ENCODE data around the gene C6orf52. TPM values are rescaled to one million over a fixed set of nuclear protein-coding genes. Genes with fewer than 3 reads are reported as not detected.
A peak's percentile ranks its signal among the peaks of the same experiment; 100 is the strongest.
"Not testable (repeated sequence)": the region's sequence is repeated elsewhere in the genome, so short reads cannot be mapped to it uniquely, and the experiment has no call there.

C6orf52 gene
- total RNA-seq (2014; rRNA removed; shearing (Covaris generic)): 0.26 and 4.6 TPM in 2 replicates

DNA sequence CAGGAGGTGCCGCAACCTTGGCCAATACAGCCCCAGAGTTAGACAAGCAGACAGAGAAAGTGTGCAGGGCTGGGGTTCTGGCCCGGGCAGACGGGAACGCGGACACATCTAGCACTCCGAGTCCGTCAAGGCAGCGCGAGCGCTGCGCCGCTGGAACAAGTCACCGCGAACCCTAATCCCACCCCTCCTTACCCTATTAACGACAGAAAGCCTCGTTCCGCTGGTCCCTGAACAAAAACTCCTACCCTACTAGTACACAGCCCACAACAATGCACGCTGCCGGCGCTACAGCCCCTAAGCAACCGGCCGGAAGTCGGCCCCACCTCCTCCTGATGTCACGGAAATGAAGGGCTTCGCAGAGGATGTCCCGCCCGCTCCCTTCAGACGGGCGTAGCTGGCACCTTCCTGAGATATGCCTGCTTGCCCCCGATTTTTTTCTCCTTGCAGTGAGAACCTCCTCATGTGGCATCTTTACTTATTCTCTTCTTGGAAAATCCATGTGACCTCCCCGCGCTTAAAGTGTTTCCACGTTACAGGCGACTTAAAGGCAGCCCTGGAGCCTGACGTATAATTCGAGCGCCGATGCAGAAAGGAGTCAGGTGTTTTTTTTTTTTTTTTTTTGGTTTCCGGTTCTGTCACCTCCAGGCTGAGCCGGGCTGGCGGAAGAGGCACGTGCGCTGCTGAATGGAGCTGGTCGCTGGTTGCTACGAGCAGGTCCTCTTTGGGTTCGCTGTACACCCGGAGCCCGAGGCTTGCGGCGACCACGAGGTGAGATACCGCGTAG is at the start of gene C6orf52, which contains the start of gene PAK1IP1:
Gene C6orf52, minus strand, starts transcription at position 315 of the 784 bp plus-strand sequence. CDS start 7,066 bp downstream, outside the sequence.
Gene PAK1IP1, plus strand, starts transcription at position 671 of the 784 bp plus-strand sequence. Its CDS starts 14 bp downstream, at position 685.
- peak within 1 kb of the TSS; percentile 98 for H3K4me3 ChIP-seq (ENCODE audit: insufficient read depth, low read depth, low read length)
- H3K36me3 ChIP-seq (replicated peaks; ENCODE audit: control insufficient read depth, insufficient read depth, low read length): peaks cover 16% of the 10 kb centered on the region
- DNase-seq: peak; percentile 91
- H3K27me3 ChIP-seq (ENCODE audit: control insufficient read depth, insufficient read depth, low read length): no peaks in the 10 kb centered on the region

DNA sequence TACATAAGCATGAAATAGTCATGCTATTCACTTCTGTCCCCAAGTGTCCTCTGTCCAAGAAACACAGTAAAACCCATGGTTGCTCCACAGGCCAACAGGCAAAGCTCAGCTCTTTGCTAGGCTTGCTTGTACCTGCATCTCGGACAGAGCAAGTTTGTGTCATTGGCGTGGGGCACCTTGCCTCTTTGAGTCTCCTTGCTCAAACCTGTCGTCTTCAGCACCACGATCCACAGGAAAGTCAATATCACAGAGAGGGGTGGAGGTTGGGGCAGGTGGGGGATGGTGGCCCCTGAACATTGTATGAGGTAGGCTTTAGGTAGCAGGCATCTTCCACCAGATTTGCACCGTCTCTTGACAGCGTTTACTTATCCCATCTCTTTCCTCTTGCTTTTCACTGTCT is 49.1 kb upstream of the C6orf52 start:
- no peaks in the 10 kb centered on the region; the same call in 1 of the 2 replicates for H3K36me3 ChIP-seq (replicated peaks; ENCODE audit: control insufficient read depth, insufficient read depth, low read length)
- DNase-seq: peak; percentile 15

DNA sequence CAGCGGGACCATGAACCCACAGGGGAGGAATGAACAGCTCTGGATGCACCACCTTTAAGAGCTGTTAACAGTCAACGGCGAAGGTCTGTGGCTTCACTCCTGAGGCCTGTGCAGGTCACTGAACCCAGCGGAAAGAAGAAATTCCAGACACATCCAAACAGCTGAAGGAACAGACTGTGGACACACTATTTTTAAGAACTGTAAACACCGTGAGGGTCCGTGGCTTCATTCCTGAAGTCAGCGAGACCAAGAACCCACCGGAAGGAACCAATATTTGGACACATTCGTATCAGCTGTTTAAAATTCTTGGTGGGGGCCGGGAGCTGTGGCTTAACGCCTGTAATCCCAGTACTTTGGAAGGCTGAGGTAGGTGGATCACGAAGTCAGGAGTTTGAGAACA is 47.8 kb upstream of the C6orf52 start:
- DNase-seq: no peak
- Histone ChIP-seq H3K27me3 (ENCODE audit: control insufficient read depth, insufficient read depth, low read length) (no peaks in the 10 kb centered on the region), H3K36me3 (replicated peaks; ENCODE audit: control insufficient read depth, insufficient read depth, low read length) (no peaks in the 10 kb centered on the region; the same call in 1 of the 2 replicates), H3K4me3 (ENCODE audit: insufficient read depth, low read depth, low read length) (no peak overlapping the region)

More for the DNA sequence above, 49.1 kb upstream of the C6orf52 start:
- H3K4me3 ChIP-seq (ENCODE audit: insufficient read depth, low read depth, low read length): no peak overlapping the region
- H3K27me3 ChIP-seq (ENCODE audit: control insufficient read depth, insufficient read depth, low read length): no peaks in the 10 kb centered on the region

DNA sequence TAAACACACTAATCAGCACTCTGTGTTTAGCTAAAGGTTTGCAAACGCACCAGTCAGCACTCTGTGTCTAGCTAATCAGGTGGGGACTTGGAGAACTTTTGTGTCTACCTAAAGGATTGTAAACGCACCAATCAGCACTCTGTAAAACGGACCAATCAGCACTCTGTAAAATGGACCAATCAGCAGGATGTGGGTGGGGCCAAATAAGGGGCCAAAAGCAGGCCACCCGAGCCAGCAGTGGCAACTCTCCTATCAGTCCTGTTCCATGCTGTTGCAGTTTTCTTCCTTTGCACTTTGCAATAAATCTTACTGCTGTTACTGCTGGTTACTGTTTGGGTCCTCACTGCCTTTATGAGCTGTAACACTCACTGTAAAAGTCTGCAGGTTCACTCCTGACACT is 47.2 kb upstream of the C6orf52 start:
- not testable (repeated sequence) for H3K4me3 ChIP-seq (ENCODE audit: insufficient read depth, low read depth, low read length); DNase-seq; H3K27me3 ChIP-seq (ENCODE audit: control insufficient read depth, insufficient read depth, low read length); H3K36me3 ChIP-seq (replicated peaks; ENCODE audit: control insufficient read depth, insufficient read depth, low read length)

DNA sequence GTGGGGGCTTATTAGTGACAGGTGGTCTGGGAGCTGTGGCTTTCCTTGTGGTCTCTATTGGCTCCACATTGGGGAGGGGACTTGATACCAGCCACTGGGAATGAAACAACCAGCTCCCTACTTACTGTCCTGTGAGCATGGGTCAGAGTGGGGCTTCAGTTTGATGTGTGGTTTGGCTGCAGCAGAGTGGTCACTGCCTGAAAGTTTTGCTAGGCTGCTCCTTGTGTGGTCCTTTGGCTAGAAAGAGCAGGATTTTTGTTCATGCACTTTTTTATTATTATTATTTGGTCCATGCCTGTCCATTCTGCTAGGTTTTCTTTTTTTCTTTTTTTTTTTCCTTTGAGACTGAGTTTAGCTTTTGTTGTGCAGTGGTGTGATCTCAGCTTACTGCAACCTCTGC is 45.6 kb upstream of the C6orf52 start:
- Histone ChIP-seq H3K36me3 (replicated peaks; ENCODE audit: control insufficient read depth, insufficient read depth, low read length) (no peaks in the 10 kb centered on the region; the same call in 1 of the 2 replicates), H3K4me3 (ENCODE audit: insufficient read depth, low read depth, low read length) (no peak overlapping the region), H3K27me3 (ENCODE audit: control insufficient read depth, insufficient read depth, low read length) (no peaks in the 10 kb centered on the region)
- DNase-seq: no peak

DNA sequence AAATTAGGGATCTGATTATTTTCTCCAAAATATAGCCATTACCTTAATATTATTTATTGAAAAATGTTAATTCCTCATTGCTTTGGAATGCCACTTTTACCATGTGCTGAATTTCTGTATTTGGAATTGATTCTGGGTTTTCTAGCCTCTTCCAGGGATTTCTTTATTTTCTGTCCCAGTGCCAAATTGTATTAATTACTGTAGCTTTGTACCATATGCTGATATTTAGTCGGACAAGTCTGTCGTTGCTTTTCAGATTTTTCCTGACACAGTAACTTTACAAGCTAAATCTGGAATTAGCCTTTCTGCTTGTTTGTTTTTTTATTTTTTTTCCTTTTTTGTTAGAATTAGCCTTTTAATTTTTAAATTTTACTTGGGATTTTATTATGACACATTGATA is 42.3 kb upstream of the C6orf52 start:
- Histone ChIP-seq H3K36me3 (replicated peaks; ENCODE audit: control insufficient read depth, insufficient read depth, low read length) (no peaks in the 10 kb centered on the region; the same call in 1 of the 2 replicates), H3K4me3 (ENCODE audit: insufficient read depth, low read depth, low read length) (no peak overlapping the region), H3K27me3 (ENCODE audit: control insufficient read depth, insufficient read depth, low read length) (no peaks in the 10 kb centered on the region)
- DNase-seq: no peak

DNA sequence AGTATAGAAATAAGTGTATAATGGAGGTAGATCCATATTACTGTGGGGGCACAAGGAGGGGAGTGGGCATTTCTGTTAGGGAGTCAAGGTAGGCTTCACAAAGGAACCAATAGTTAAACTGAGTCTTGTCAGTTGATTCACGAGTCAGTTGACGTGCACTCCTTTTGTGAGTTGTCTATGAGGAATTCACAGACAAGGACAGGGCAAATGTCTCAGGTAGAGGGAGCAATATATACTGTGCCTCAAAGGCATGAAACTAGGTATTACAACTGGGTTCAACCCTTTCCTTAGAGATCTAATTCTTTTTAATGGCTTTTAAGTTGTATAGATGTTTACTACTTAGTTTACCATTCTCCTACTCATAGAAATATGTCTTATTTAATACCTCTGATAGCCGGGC is 39.4 kb upstream of the C6orf52 start:
- no peak for DNase-seq
- Histone ChIP-seq H3K27me3 (ENCODE audit: control insufficient read depth, insufficient read depth, low read length) (no peaks in the 10 kb centered on the region), H3K36me3 (replicated peaks; ENCODE audit: control insufficient read depth, insufficient read depth, low read length) (peaks cover 7% of the 10 kb centered on the region), H3K4me3 (ENCODE audit: insufficient read depth, low read depth, low read length) (no peak overlapping the region)

DNA sequence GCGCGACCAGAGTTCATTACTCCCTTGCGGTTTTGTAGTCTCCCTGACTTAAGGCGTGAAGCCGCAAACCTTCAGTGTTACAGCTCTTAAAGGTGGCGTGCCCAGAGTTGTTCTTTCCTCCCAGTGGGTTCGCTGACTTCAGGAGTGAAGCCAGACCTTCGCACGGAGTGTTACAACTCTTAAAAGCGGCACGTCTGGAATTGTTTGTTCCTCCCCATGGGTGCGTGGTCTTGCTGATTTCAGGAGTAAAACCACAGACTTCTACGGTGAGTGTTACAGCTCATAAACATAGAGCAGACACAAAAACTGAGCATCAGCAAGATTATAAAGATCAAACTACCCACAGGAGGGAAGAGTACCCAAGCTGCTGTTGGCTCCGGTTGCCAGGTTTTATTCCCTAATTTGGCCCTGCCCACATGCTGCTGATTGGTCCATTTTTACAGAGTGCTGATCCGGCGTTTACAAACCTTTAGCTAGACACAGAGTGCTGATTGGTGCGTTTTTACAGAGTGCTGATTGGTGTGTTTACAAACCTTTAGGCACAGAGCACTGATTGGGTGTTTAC is 38.8 kb upstream of the C6orf52 start:
- peak; percentile 20 for DNase-seq
- Histone ChIP-seq H3K27me3 (ENCODE audit: control insufficient read depth, insufficient read depth, low read length) (no peaks in the 10 kb centered on the region), H3K4me3 (ENCODE audit: insufficient read depth, low read depth, low read length) (no peak overlapping the region), H3K36me3 (replicated peaks; ENCODE audit: control insufficient read depth, insufficient read depth, low read length) (peaks cover 10% of the 10 kb centered on the region)

DNA sequence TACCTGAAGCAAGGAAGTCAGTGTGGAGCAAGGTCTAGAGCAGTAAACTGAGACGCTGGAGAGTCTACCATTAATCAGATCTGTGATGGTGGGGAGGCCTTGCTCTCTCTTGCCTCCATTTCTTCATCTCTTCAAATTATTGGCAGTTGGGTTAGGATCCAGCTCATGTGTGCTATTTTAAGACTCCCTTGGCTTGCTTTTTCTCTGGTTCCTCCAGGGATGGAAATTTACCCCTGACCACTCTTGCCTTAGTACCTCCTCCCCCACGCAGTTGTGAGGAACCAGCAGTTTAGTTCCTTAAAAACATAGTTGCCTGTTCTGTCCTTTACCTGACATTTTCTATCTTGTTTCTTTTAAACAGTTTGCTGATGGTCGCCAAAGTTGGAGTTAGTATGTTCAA is 35.8 kb upstream of the C6orf52 start:
- no peaks in the 10 kb centered on the region for H3K27me3 ChIP-seq (ENCODE audit: control insufficient read depth, insufficient read depth, low read length)
- DNase-seq: no peak
- no peak overlapping the region for H3K4me3 ChIP-seq (ENCODE audit: insufficient read depth, low read depth, low read length)
- H3K36me3 ChIP-seq (replicated peaks; ENCODE audit: control insufficient read depth, insufficient read depth, low read length): peaks cover 19% of the 10 kb centered on the region

DNA sequence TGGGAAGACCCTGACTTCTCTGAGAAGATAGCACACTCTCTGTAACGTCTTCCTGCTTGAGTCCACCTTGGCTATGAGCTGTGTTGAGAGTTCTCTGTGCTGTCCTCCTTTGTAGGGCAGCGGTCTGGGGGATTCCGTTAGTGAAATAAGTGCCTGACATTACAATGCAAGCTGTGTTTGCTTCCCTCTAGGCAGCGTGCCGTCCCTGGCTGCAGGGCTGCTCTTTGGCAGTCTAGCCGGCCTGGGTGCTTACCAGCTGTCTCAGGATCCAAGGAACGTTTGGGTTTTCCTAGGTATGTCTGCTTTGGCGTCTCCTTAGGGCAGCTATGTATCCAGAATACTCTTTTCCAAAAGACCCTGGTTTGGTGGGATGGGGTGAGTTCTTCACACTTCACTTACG is 31.3 kb upstream of the C6orf52 start:
- no peaks in the 10 kb centered on the region for H3K27me3 ChIP-seq (ENCODE audit: control insufficient read depth, insufficient read depth, low read length)
- H3K4me3 ChIP-seq (ENCODE audit: insufficient read depth, low read depth, low read length): no peak overlapping the region
- DNase-seq: no peak
- peaks cover 22% of the 10 kb centered on the region for H3K36me3 ChIP-seq (replicated peaks; ENCODE audit: control insufficient read depth, insufficient read depth, low read length)

DNA sequence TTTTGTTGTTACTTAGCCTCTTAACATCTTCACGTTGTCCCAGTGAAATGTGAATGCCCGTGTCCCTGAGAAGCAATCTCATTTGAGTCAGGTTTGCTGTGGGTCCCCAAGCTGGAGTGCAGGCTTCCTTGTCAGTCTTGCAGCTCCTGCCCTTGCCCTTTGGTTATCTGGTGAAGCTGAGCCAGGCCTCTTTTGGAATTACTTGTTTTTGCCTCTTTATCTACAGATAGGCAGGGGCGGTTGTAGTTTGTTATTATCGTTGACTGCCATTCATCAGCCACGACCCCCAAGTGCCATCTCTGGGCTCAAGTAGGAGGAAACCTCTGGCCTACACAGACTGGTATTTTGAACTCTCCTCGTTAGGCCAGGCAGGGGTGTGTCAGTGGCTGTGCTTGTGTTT is 30.6 kb upstream of the C6orf52 start:
- no peak for DNase-seq
- Histone ChIP-seq H3K36me3 (replicated peaks; ENCODE audit: control insufficient read depth, insufficient read depth, low read length) (peaks cover 18% of the 10 kb centered on the region), H3K4me3 (ENCODE audit: insufficient read depth, low read depth, low read length) (no peak overlapping the region), H3K27me3 (ENCODE audit: control insufficient read depth, insufficient read depth, low read length) (no peaks in the 10 kb centered on the region)

DNA sequence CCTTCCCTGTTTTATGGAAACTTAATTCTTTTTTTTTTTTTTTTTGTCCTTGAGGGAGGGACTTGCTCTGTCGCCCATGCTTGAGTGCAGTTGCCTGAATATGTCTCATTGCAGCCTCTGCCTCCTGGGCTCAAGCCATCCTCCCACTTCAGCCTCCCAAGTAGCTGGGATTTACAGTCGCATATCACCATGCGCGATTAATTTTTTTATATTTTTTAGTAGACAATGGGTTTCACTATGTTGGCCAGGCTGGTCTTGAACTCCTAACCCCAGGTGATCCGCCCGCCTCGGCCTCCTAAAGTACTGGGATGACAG is 29.1 kb upstream of the C6orf52 start:
- peaks cover 15% of the 10 kb centered on the region for H3K36me3 ChIP-seq (replicated peaks; ENCODE audit: control insufficient read depth, insufficient read depth, low read length)
- peak overlapping the region; percentile 59 for H3K4me3 ChIP-seq (ENCODE audit: insufficient read depth, low read depth, low read length)
- H3K27me3 ChIP-seq (ENCODE audit: control insufficient read depth, insufficient read depth, low read length): no peaks in the 10 kb centered on the region
- DNase-seq: no peak

DNA sequence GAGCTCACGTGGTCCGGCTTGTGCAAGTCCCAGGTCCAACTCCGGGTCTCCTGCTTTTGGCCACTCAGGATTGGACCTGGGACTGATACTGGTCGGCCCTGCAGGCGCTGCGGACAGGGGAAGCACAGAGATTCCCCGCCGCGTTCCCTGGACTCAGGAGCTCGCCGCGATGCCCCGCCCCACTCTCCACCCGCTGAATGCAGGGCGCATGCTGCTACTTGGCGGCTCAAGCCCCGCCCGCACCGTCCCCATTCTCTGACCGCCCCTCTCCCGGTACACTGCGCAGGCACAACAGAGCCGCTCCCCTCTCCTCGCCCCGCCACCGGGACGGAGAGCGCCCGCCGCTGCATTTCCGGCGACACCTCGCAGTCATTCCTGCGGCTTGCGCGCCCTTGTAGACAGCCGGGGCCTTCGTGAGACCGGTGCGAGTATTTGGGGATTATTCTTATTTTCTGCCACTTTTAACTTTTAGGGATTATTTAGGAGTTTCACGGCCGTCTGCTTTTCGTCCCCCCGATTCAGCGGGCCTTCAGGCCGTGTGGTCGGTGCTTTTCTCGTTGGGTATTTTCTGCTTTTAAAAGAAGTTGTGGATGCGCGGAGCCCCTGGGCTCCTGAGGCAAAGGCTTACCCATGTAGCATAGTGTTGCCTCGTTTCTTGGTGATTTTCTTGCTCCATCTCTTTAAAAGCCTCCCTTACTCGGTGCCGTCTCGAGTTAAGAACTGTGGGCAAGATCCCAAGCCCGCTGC is 28.6 kb upstream of the C6orf52 start, which contains the start of gene TMEM14C:
Gene TMEM14C, plus strand, starts transcription at position 251 of the 747 bp plus-strand sequence. CDS start 1,544 bp downstream, outside the sequence.
- peak within 1 kb of the TSS; percentile 59 for H3K4me3 ChIP-seq (ENCODE audit: insufficient read depth, low read depth, low read length)
- peak; percentile 98 for DNase-seq
- peaks cover 10% of the 10 kb centered on the region for H3K36me3 ChIP-seq (replicated peaks; ENCODE audit: control insufficient read depth, insufficient read depth, low read length)
- H3K27me3 ChIP-seq (ENCODE audit: control insufficient read depth, insufficient read depth, low read length): no peaks in the 10 kb centered on the region

DNA sequence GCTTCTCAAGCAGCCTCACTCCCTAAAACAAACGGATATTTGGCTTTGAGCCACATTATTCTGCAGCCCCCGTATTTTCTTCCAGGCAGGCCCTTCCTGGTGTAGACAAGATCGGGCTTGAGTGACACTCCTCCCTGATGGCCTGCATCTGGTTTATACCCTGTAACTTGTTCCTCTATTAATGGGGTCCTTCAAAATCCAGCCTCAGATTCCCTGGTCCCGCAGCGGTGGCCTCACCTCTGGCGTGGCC is 28.1 kb upstream of the C6orf52 start:
- Histone ChIP-seq H3K4me3 (ENCODE audit: insufficient read depth, low read depth, low read length) (peak overlapping the region; percentile 59), H3K27me3 (ENCODE audit: control insufficient read depth, insufficient read depth, low read length) (no peaks in the 10 kb centered on the region), H3K36me3 (replicated peaks; ENCODE audit: control insufficient read depth, insufficient read depth, low read length) (peaks cover 7% of the 10 kb centered on the region)
- no peak for DNase-seq

All from H7 (cell line).